ENCODE data around the gene TNIP1.
A peak's percentile ranks its signal among the peaks of the same experiment; 100 is the strongest.

GRCh38 chr5:151047814-151048425 lies 32.9 kb downstream of the TNIP1 start:
- TF ChIP-seq, protein P1, sequence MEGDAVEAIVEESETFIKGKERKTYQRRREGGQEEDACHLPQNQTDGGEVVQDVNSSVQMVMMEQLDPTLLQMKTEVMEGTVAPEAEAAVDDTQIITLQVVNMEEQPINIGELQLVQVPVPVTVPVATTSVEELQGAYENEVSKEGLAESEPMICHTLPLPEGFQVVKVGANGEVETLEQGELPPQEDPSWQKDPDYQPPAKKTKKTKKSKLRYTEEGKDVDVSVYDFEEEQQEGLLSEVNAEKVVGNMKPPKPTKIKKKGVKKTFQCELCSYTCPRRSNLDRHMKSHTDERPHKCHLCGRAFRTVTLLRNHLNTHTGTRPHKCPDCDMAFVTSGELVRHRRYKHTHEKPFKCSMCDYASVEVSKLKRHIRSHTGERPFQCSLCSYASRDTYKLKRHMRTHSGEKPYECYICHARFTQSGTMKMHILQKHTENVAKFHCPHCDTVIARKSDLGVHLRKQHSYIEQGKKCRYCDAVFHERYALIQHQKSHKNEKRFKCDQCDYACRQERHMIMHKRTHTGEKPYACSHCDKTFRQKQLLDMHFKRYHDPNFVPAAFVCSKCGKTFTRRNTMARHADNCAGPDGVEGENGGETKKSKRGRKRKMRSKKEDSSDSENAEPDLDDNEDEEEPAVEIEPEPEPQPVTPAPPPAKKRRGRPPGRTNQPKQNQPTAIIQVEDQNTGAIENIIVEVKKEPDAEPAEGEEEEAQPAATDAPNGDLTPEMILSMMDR (IDR thresholded peaks at IDR 0.05), result peak; percentile 69 to 78 (median 75)
- no peak for TF ChIP-seq POLR2A (IDR thresholded peaks at IDR 0.05)

Data from transverse colon (tissue), 3 donors.